Activated CD8-positive, alpha-beta memory T cell treated with anti-CD3 and anti-CD28 coated beads for 24 hours (primary cell): ENCODE data around the gene DAB2.

ENCODE experiments used
- DNase-seq: peaks from one replicate; pipeline ENCODE4 v3.0.0-alpha.2; 2020

DAB2 gene

DNA sequence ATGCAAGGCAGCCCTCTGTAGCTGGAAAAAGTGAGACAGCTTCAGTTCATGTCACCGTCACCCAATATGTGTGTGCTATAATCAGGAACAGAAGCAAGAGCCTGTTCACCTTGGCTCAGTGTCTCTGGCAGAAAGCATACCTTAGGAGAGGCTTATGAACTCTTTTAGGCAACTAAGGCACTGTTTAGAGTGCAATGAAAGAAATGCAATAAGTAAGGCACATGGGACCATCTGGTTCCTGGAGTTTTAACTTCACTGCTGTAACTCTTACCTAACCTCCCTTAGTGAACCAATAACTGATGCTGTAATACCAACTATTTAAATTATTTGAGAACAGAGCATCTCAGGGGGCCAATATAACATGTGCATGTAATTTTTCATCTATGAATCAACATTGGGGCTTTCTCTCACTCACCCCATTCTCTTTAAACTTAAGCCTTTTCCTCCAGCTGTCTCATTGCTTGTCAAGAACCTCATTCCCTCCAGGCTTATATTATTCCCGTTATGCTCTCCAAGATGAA is 92.9 kb downstream of the DAB2 start:
- DNase-seq = no peak

- DNase-seq = no peak
These were observed 96.0 kb downstream of the DAB2 start for GRCh38 chr5:39328731-39329130.

DNA sequence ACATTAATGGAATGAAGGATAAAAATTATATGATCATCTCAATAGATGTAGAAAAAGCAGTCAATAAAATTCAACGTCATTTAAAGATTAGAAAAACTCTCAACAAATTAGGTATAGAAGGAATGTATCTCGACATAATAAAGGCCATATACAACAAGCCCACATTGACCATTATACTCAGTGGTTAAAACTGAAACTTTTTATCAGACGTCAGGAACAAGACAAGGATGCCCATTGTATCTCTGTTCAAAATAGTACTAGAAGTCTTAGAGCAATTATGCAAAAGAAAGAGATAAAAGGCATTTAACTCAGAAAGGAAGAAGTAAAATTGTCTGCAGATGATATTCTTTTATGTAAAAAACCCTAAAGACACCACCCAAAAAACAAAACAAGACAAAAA is 101.2 kb downstream of the DAB2 start:
- DNase-seq = no peak
